Left lung (tissue), 10 donors: ENCODE data around the gene DISP3. TPM values are rescaled to one million over a fixed set of nuclear protein-coding genes. Genes with fewer than 3 reads are reported as not detected.

ENCODE experiments used
- ATAC-seq: fragments of 200-7000 bp; cut with Tn5 transposase; one replicate; pipeline ENCODE4 v1.9.1; 2020; ENCODE audit warnings: moderate library complexity
- DNase-seq, 4 donors: peaks; one replicate each; pipeline ENCODE4 v3.0.0-alpha.2; 2013 to 2020
- H3K27ac ChIP-seq, 2 donors: fragments of 200-600 bp; sonication (generic) in 1 of 2; one replicate each; pipeline versions ENCODE4 v1.5.0 to v1.8.0; 2020 to 2021
- H3K27me3 ChIP-seq, 2 donors: fragments of 200-600 bp; sonication (generic) in 1 of 2; one replicate each; pipeline versions ENCODE4 v1.5.0 to v1.8.0; 2020 to 2021
- H3K36me3 ChIP-seq, 2 donors: fragments of 200-600 bp; sonication (generic) in 1 of 2; one replicate each; pipeline versions ENCODE4 v1.5.0 to v1.8.0; 2020 to 2021
- H3K4me1 ChIP-seq, 2 donors: fragments of 200-600 bp; one replicate each; pipeline ENCODE4 v1.8.0; 2021
- H3K4me3 ChIP-seq, 2 donors: fragments of 200-600 bp; sonication (generic) in 1 of 2; one replicate each; pipeline versions ENCODE4 v1.5.0 to v1.8.0; 2020 to 2021; ENCODE audit warnings: mild to moderate bottlenecking in 1 of 2
- H3K9me3 ChIP-seq, 2 donors: fragments of 200-600 bp; sonication (generic) in 1 of 2; one replicate each; pipeline versions ENCODE4 v1.5.0 to v1.8.0; 2020 to 2021
- CTCF ChIP-seq, 2 donors: fragments of 200-600 bp; sonication (generic) in 1 of 2; IDR thresholded peaks; one replicate each; pipeline versions ENCODE4 v1.5.0 to v1.8.0; 2021; ENCODE audit warnings: antibody characterized with exemption in 2 of 2
- intact Hi-C, 2 donors: fragments of 100-400 bp; cut with DNase I; formaldehyde crosslinking; loops; one replicate each; pipeline versions ENCODE4 v1.11.2 to v1.14.2; 2022
- polyA plus RNA-seq, 6 donors: library from polyadenylated mRNA; unstranded; fragments of 120-200 nt; gene quantifications; one replicate each; pipeline ENCODE4 v1.2.1, GENCODE V29; 2013; ENCODE audit not compliant: insufficient read length in 6 of 6
- total RNA-seq, 2 donors: library from RNA; stranded (reverse); fragmentation: NEBNext Ultra II Directional; extraction: Animal tissue kit (Norgen Biotek cat#: 25700); gene quantifications; one replicate each; pipeline ENCODE4 v1.2.1, GENCODE V29; 2021
- donor health status: DM: no; HTN: yes; CAD: no.
- donor health status: DM: no; HTN: no; CAD: no.

The DISP3 gene
- total and polyA plus RNA-seq, 8 donors = 0.05 to 0.98 (median 0.53) TPM

- no peak for TF ChIP-seq CTCF (IDR thresholded peaks at IDR 0.05)
- no peak overlapping the region for H3K4me3 ChIP-seq
- H3K4me1 ChIP-seq = peaks cover 0 to 16% of the 10 kb centered on the region in 2 donors
- H3K27me3 ChIP-seq = peaks cover 31 to 100% of the 10 kb centered on the region in 2 donors
- intact Hi-C loops = no loop called here
- H3K36me3 ChIP-seq = no peaks in the 10 kb centered on the region
- DNase-seq = no peak
- no peak for ATAC-seq
- H3K27ac ChIP-seq = no peak overlapping the region
- no peaks in the 10 kb centered on the region for H3K9me3 ChIP-seq
Measured at GRCh38 chr1:11481019-11481418, 2.1 kb downstream of the DISP3 start.

- H3K36me3 ChIP-seq = no peaks in the 10 kb centered on the region
- no peaks in the 10 kb centered on the region for H3K9me3 ChIP-seq
- H3K27me3 ChIP-seq = peaks cover 31 to 97% of the 10 kb centered on the region in 2 donors
- no peak for DNase-seq
- H3K27ac ChIP-seq = no peak overlapping the region
- peaks cover 0 to 16% of the 10 kb centered on the region in 2 donors for H3K4me1 ChIP-seq
- H3K4me3 ChIP-seq = no peak overlapping the region
- intact Hi-C loops = no loop called here
- TF ChIP-seq CTCF (IDR thresholded peaks at IDR 0.05) = no peak
- ATAC-seq = no peak
Measured at GRCh38 chr1:11482198-11482597, 3.2 kb downstream of the DISP3 start.

GRCh38 chr1:11482701-11483479 lies 3.9 kb downstream of the DISP3 start:
- ATAC-seq (no peak), DNase-seq (no peak)
- Histone ChIP-seq H3K27ac (no peak overlapping the region), H3K27me3 (peaks cover 27 to 97% of the 10 kb centered on the region in 2 donors), H3K9me3 (no peaks in the 10 kb centered on the region), H3K4me1 (peaks cover 0 to 16% of the 10 kb centered on the region in 2 donors), H3K36me3 (no peaks in the 10 kb centered on the region), H3K4me3 (no peak overlapping the region)
- intact Hi-C loops = no loop called here
- no peak for TF ChIP-seq CTCF (IDR thresholded peaks at IDR 0.05)

- Histone ChIP-seq H3K27ac (no peak overlapping the region), H3K27me3 (peaks cover 20 to 97% of the 10 kb centered on the region in 2 donors), H3K9me3 (no peaks in the 10 kb centered on the region), H3K4me1 (peaks cover 0 to 11% of the 10 kb centered on the region in 2 donors), H3K4me3 (no peak overlapping the region), H3K36me3 (no peaks in the 10 kb centered on the region)
- DNase-seq (no peak), ATAC-seq (no peak)
- intact Hi-C loops = no loop called here
- TF ChIP-seq CTCF (IDR thresholded peaks at IDR 0.05) = no peak
Measured at GRCh38 chr1:11483581-11484320, 4.8 kb downstream of the DISP3 start.

- no peak for DNase-seq
- ATAC-seq = no peak
- Histone ChIP-seq H3K36me3 (no peaks in the 10 kb centered on the region), H3K4me3 (no peak overlapping the region), H3K4me1 (peaks cover 0 to 6% of the 10 kb centered on the region in 2 donors), H3K27ac (no peak overlapping the region), H3K27me3 (peaks cover 16 to 97% of the 10 kb centered on the region in 2 donors), H3K9me3 (no peaks in the 10 kb centered on the region)
- no peak for TF ChIP-seq CTCF (IDR thresholded peaks at IDR 0.05)
- intact Hi-C loops = no loop called here
Measured at GRCh38 chr1:11484321-11484655, 5.3 kb downstream of the DISP3 start.
